GM06990 (cell line): ENCODE data around the gene DTX1.

ENCODE experiments used
- DNase-seq: peaks from one replicate; pipeline ENCODE4 v3.0.0-alpha.2; 2011; ENCODE audit not compliant: insufficient read length; ENCODE audit errors: extremely low read depth
- H3K27me3 ChIP-seq: replicated peaks from 2 replicates; pipeline ENCODE4 v1.6.0; 2011; ENCODE audit warnings: low read length; ENCODE audit not compliant: control insufficient read depth, insufficient read depth
- H3K36me3 ChIP-seq: 2 replicates; pipeline ENCODE4 v1.5.1; 2011; ENCODE audit warnings: low read length; ENCODE audit not compliant: control insufficient read depth, insufficient read depth
- H3K4me3 ChIP-seq: replicated peaks from 2 replicates; pipeline ENCODE4 v1.5.1; 2011; ENCODE audit warnings: low read depth, mild to moderate bottlenecking, control low read depth, low read length
- TF ChIP-seq, protein P1 (sequence below): IDR thresholded peaks from 2 replicates; pipeline ENCODE4 v1.5.1; 2011; ENCODE audit warnings: low read length, control low read depth, mild to moderate bottlenecking, inconsistent platforms; ENCODE audit not compliant: insufficient read depth, poor library complexity, severe bottlenecking

DTX1 gene

GRCh38 chr12:113055594-113056380, 743 bp upstream of the DTX1 start:
- no peak for DNase-seq
- Histone ChIP-seq H3K27me3 (no peaks in the 10 kb centered on the region; the same call in 1 of the 2 replicates), H3K4me3 (no peak overlapping the region), H3K36me3 (no peaks in the 10 kb centered on the region)
- TF ChIP-seq, protein P1, sequence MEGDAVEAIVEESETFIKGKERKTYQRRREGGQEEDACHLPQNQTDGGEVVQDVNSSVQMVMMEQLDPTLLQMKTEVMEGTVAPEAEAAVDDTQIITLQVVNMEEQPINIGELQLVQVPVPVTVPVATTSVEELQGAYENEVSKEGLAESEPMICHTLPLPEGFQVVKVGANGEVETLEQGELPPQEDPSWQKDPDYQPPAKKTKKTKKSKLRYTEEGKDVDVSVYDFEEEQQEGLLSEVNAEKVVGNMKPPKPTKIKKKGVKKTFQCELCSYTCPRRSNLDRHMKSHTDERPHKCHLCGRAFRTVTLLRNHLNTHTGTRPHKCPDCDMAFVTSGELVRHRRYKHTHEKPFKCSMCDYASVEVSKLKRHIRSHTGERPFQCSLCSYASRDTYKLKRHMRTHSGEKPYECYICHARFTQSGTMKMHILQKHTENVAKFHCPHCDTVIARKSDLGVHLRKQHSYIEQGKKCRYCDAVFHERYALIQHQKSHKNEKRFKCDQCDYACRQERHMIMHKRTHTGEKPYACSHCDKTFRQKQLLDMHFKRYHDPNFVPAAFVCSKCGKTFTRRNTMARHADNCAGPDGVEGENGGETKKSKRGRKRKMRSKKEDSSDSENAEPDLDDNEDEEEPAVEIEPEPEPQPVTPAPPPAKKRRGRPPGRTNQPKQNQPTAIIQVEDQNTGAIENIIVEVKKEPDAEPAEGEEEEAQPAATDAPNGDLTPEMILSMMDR: no peak

- DNase-seq: no peak
- TF ChIP-seq, protein P1: no peak
- no peaks in the 10 kb centered on the region; the same call in 1 of the 2 replicates for H3K27me3 ChIP-seq
- no peaks in the 10 kb centered on the region for H3K36me3 ChIP-seq
- H3K4me3 ChIP-seq: no peak overlapping the region
These were observed 224 bp upstream of the DTX1 start for GRCh38 chr12:113056381-113056630.

DNA sequence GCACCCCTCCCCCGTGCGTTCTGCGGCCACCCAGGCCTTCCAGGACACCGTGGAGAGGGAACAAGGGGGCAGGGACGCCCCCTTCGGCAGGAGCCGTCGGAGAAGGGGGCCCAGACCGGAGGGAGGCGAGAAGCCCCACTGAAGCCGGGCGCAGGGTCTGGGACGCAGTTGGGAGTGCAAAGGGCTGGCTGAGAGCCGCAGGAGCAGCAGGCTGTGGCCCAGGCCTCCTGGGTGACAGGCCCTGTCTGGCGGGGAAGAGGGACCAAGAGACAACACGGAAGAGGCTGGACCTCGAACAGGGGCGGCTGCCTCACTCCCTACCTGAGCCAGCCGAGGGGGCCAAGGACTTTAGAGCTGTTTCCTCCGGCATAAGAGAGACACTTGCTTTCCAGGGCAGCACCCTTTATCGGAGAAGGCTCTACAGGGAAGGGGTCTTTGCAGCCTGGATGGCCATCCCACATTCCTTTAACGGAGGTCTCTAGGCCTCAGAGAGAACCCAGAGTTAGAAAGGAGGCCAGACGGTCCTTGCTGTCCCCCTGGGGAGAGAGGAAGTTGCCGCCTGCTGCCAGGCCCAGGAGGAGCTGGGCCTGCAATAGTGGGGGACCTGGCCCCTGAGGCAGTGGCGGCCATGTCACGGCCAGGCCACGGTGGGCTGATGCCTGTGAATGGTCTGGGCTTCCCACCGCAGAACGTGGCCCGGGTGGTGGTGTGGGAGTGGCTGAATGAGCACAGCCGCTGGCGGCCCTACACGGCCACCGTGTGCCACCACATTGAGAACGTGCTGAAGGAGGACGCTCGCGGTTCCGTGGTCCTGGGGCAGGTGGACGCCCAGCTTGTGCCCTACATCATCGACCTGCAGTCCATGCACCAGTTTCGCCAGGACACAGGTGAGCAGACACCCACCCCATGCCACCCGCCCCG, 1.3 kb downstream of the DTX1 start:
- Histone ChIP-seq H3K4me3 (peak overlapping the region; percentile 37), H3K36me3 (no peaks in the 10 kb centered on the region), H3K27me3 (no peaks in the 10 kb centered on the region; the same call in 1 of the 2 replicates)
- TF ChIP-seq, protein P1: no peak
- no peak for DNase-seq

GRCh38 chr12:113058553-113058952, 2.0 kb downstream of the DTX1 start:
- Histone ChIP-seq H3K4me3 (no peak overlapping the region), H3K36me3 (no peaks in the 10 kb centered on the region), H3K27me3 (no peaks in the 10 kb centered on the region; the same call in 1 of the 2 replicates)
- TF ChIP-seq, protein P1: no peak
- no peak for DNase-seq

GRCh38 chr12:113059071-113059595, 2.6 kb downstream of the DTX1 start:
- Histone ChIP-seq H3K4me3 (no peak overlapping the region), H3K27me3 (no peaks in the 10 kb centered on the region; the same call in 1 of the 2 replicates), H3K36me3 (no peaks in the 10 kb centered on the region)
- TF ChIP-seq, protein P1: no peak
- DNase-seq: no peak
